B cell (primary cell): ENCODE data around the gene GRID1.

ENCODE experiments used
- CTCF ChIP-seq: fragments of 200-600 bp; IDR thresholded peaks from one replicate; pipeline ENCODE4 v1.8.0; 2022; ENCODE audit warnings: antibody characterized with exemption, mild to moderate bottlenecking
- EZH2 ChIP-seq: IDR thresholded peaks from 2 replicates; pipeline ENCODE4 v1.6.1; 2012; ENCODE audit warnings: borderline replicate concordance, low read depth, mild to moderate bottlenecking, moderate library complexity, low read length; ENCODE audit not compliant: insufficient read depth, poor library complexity, severe bottlenecking

DNA sequence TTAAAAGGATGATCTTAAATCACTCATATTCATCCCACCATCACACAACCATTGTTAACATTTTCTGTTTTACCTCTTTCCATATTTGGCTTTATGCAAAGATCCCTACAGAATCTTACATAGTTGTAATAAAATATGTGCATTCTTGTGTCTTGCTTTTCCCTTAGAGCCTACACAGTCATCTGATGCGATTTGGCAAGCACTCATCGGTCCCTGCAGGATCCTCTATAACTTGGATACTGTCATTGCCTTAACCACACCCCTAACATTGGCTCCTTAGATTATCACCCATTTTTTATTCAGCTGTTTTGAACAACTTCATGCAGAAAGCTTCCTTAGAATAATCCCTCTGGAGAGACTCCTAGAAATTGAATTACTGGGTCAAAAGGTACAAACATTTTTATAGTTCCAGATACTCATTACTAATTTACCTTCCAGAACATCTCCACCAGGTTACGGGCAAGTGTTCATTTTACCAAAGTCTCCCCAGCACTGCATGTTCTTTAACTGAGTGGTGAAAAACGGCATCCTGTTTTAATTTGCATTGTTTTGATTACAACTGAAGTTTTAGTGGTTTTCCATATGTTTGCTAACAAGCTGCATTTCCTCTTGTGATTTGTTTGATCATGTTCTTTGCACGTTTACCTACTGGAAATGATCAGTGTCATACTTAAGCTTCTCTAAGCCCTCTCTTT, 268.3 kb downstream of the GRID1 start:
- no peak for TF ChIP-seq CTCF
- TF ChIP-seq EZH2 = no peak
